Inflammatory macrophage treated with lipopolysaccharide for 1 hour (primary cell): Measurements from ENCODE around the gene DYNC1I2.

ENCODE experiments used
- DNase-seq, 2 donors: peaks; one replicate each; pipeline ENCODE4 v3.0.0-alpha.2; 2020 to 2022

Gene DYNC1I2

GRCh38 chr2:171785450-171785849 is 98.2 kb downstream of the DYNC1I2 start:
- no peak for DNase-seq

DNA sequence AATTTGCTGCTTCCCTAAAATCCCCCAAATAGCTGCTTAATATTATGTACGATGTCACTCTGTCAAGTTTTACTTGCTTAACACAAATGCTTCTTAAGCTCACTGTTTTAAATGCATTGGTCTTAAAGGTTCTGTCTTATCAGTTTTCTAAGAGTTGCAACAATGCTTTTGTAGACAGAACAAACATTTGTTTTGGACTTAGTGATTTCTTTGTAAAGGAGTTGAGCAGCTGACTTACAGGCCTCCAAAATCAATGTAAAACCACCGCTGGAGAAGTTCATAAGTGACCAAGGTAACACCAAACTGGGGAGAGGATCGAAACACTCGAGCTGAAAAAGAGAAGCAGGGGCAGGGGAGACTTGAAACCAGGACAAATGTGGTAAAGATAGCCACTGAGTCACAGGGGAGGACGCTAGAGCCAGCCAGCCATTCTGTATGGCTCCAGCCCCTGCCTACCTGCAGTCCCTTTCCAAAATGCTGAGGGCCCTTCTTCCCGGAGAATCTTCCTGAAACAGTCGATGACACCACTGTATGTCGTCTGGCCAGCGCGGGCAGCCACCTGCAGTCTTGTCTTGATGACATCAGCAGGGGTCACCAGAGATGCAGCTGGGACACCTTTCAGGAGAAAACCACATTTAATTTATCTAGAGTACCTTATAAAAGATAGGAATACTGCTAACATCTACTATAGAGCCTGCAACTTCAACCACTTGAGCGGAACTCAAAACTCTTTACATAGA is 100.2 kb downstream of the DYNC1I2 start:
- no peak for DNase-seq

DNA sequence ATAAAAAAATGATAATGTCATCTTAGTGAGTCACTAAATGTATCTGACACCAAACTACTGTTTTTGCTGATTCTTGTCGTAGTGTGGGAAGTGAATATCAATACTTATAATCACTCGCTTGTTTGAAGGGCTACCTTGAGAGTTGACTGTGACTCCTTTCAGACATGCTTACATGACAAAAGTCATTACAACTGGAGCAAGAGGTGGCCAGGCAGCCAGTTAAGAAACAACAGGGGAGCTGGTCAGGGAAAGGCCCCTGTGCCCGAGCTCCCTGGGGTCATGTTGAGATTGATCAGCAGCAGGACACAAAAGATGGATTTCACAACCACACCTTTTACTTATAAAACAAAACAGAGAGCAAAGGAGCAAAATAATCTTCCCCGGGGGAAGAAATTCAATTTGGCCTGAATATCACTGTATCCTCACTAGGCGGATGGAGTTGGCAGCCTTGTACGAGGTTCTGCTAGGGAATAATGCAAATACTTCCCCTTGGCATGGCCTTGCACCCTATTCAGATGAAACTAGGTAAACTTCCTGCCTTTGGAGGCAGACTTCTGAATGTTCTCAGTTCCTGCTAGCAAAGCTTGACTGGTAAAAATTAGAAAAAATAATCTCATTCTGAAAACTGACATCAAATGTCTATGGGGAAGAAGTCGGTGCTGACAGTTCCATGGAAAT is 101.2 kb downstream of the DYNC1I2 start:
- no peak for DNase-seq

GRCh38 chr2:171789956-171790355 is 102.7 kb downstream of the DYNC1I2 start:
- no peak for DNase-seq

DNA sequence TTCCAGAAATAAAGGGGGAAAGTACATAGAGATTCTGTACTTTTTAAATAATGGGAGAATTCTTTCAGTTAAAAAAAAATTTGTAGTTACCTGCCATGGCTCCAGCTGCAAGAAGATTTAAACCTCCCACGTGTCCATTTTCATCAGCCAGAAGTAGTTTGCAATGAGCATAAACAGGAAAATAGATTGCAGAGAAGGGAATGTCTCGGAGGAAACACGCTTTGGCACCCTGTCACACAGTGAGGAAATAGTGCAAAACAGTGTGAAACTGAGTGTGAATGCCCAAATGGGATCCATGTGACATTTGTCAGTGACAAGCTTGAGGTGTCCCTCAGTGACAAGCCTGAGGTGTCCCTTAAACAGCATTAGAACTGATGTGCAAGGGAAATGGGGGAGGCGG is 104.1 kb downstream of the DYNC1I2 start:
- no peak for DNase-seq

- no peak for DNase-seq
Observed at GRCh38 chr2:171792157-171792556, 104.9 kb downstream of the DYNC1I2 start.

DNA sequence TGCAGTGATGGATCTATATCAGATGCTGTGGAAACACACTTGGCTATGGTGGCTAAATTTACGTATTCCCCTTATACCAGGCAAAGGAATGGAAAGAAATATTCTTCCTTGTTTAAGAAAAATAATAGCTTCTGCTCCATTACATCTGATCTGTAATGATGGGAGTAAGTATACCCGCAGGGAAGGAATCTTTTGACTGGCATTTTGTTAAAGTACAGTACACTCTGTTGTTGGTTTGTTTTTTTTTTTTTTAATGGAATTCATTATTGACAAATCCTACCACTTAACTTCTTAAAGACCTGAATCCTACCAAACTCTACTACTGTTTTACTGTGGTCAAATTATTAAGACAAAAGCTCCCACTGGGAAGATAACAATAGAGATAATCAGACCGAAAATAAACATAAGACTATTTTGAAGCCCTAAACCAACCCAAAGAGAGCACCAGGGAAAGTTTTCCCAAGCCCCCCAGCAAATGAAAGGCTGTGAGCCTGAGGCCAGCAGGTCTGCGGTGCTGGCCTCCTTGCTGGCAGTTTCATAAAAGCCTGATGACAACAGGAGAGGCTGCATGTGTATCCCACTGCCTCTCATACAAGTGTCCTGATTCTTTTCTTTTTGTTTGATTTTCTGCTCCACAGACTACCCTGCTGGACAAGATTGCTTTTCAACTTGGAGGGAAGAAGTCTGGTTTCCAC is 105.8 kb downstream of the DYNC1I2 start:
- DNase-seq = no peak

GRCh38 chr2:171793691-171794678 is 106.7 kb downstream of the DYNC1I2 start:
- DNase-seq = no peak

DNA sequence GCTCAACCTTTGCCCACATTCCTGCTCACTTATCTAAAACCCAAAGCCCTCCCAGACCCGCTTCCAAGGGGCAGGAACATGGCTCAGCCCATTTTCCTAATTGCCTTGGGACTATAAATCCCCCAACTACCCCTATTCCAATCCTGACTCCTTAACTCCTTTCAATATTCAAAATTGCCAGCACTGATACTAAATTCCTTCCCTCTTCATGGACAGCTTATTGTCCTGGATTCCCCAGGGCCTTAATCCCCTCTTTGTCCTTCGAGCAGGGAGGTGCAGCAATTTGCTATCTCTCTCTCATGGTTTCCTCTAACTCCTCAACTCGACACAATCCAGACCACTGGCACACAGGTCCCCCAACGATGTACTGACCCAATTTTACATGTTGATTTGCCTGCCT is 107.6 kb downstream of the DYNC1I2 start:
- DNase-seq = no peak
